Naive thymus-derived CD8-positive, alpha-beta T cell (primary cell): Measurements from ENCODE around the gene PDCD2L. TPM values are rescaled to one million over a fixed set of nuclear protein-coding genes. Genes with fewer than 3 reads are reported as not detected.
A peak's percentile ranks its signal among the peaks of the same experiment; 100 is the strongest.
"Not testable (repeated sequence)": the region's sequence is repeated elsewhere in the genome, so short reads cannot be mapped to it uniquely, and the experiment has no call there.

ENCODE experiments used
- ATAC-seq, 2 donors: fragments of 150-1000 bp; cut with Tn5 transposase in 1 of 2; sonication (Bioruptor Pico), chemical (Tn5 transposase) in 1 of 2; 1 replicate in 1 of 2; 2 replicates in 1 of 2; pipeline ENCODE4 v1.10.0; 2021; ENCODE audit warnings: mild to moderate bottlenecking in 2 of 2, moderate library complexity in 2 of 2
- POLR2A ChIA-PET: fragments of 350-600 bp; sonication (Branson Sonifier 250); formaldehyde crosslinking; loops from one replicate; lab custom pipeline; 2021; ENCODE audit warnings: antibody characterized with exemption; lab: Charles Lee
- DNase-seq, 10 donors: peaks; one replicate each; pipeline versions ENCODE4 v3.0.0 to v3.0.0-alpha.2; 2020 to 2022
- H3K27ac Mint-ChIP-seq, 10 donors: one replicate each; pipeline ENCODE4 v1.8.0; 2020 to 2022; ENCODE audit warnings: mild to moderate bottlenecking in 10 of 10, mixed read lengths in 10 of 10, moderate library complexity in 4 of 10, inconsistent platforms in 1 of 10
- H3K27me3 Mint-ChIP-seq, 5 donors: one replicate each; pipeline ENCODE4 v1.8.0; 2021 to 2022; ENCODE audit warnings: mixed read lengths in 5 of 5
- H3K36me3 Mint-ChIP-seq, 3 donors: one replicate each; pipeline ENCODE4 v1.8.0; 2020 to 2022; ENCODE audit warnings: mixed read lengths in 3 of 3, mild to moderate bottlenecking in 2 of 3, inconsistent platforms in 1 of 3
- H3K4me1 Mint-ChIP-seq, 4 donors: one replicate each; pipeline ENCODE4 v1.8.0; 2021 to 2022; ENCODE audit warnings: mixed read lengths in 4 of 4
- H3K4me3 Mint-ChIP-seq, 10 donors: one replicate each; pipeline ENCODE4 v1.8.0; 2020 to 2022; ENCODE audit warnings: mild to moderate bottlenecking in 10 of 10, mixed read lengths in 10 of 10, moderate library complexity in 6 of 10, inconsistent platforms in 1 of 10
- H3K9me3 Mint-ChIP-seq, 9 donors: one replicate each; pipeline ENCODE4 v1.8.0; 2020 to 2022; ENCODE audit warnings: mixed read lengths in 9 of 9, mild to moderate bottlenecking in 3 of 9, inconsistent platforms in 1 of 9, moderate library complexity in 1 of 9
- polyA plus RNA-seq, 3 donors: library from polyadenylated mRNA; unstranded; fragments of 300-500 nt; fragmentation: Illumina TruSeq; gene quantifications; one replicate each; pipeline ENCODE4 v1.2.3, GENCODE V29; 2021
- total RNA-seq, 8 experiments: library from RNA in 2 of 8; stranded (reverse) in 2 of 8; gene quantifications; one replicate each; pipeline ENCODE4 v1.2.3 and lab custom pipeline; 2021 to 2026

Gene PDCD2L
- total and polyA plus RNA-seq, 5 experiments from 2014 or later: 13.8 to 25.9 (median 17.6) TPM

GRCh38 chr19:34457446-34457845, 53.2 kb downstream of the PDCD2L start:
- POLR2A ChIA-PET: interaction anchor here (1.0 to 1.5 kb wide), 2 partner anchors 15 to 26 kb away, joined by 4 read pairs; no protein-coding TSS in a partner anchor
- Mint-ChIP-seq H3K27me3 (no peaks in the 10 kb centered on the region), H3K4me1 (peaks cover 0 to 24% (median 16%) of the 10 kb centered on the region in 4 donors), H3K9me3 (no peaks in the 10 kb centered on the region), H3K27ac (peak overlapping the region in 4 of 10 donors; percentile 11 to 52 (median 46)), H3K4me3 (no peak overlapping the region), H3K36me3 (peaks cover 17 to 89% (median 23%) of the 10 kb centered on the region in 3 donors)
- DNase-seq (no peak), ATAC-seq (no peak)

- no peaks in the 10 kb centered on the region for H3K27me3 Mint-ChIP-seq
- peaks cover 12 to 90% (median 22%) of the 10 kb centered on the region in 3 donors for H3K36me3 Mint-ChIP-seq
- ATAC-seq: no peak
Observed at GRCh38 chr19:34458677-34459076, 54.5 kb downstream of the PDCD2L start.

GRCh38 chr19:34459614-34460013, 55.4 kb downstream of the PDCD2L start:
- no peak for DNase-seq
- Mint-ChIP-seq H3K4me1 (peaks cover 0 to 18% (median 13%) of the 10 kb centered on the region in 4 donors), H3K27ac (peak overlapping the region in 3 of 10 donors; percentile 24 to 70 (median 65)), H3K36me3 (peaks cover 12 to 90% (median 24%) of the 10 kb centered on the region in 3 donors), H3K4me3 (no peak overlapping the region), H3K9me3 (no peaks in the 10 kb centered on the region), H3K27me3 (no peaks in the 10 kb centered on the region)
- ATAC-seq: no peak
- POLR2A ChIA-PET: no interaction called here

More at GRCh38 chr19:34458677-34459076, 54.5 kb downstream of the PDCD2L start:
- no peak for DNase-seq
- POLR2A ChIA-PET: interaction anchor here (0.7 kb wide), 1 partner anchor 22 kb away, joined by 4 read pairs; no protein-coding TSS in a partner anchor
- H3K9me3 Mint-ChIP-seq: no peaks in the 10 kb centered on the region
- H3K4me1 Mint-ChIP-seq: peaks cover 0 to 18% (median 14%) of the 10 kb centered on the region in 4 donors
- peak overlapping the region in 1 of 10 donors; percentile 81 for H3K27ac Mint-ChIP-seq
- no peak overlapping the region for H3K4me3 Mint-ChIP-seq

GRCh38 chr19:34461375-34462100, 57.3 kb downstream of the PDCD2L start:
- peaks cover 0 to 18% (median 13%) of the 10 kb centered on the region in 4 donors for H3K4me1 Mint-ChIP-seq
- DNase-seq (no peak), ATAC-seq (no peak)
- no peaks in the 10 kb centered on the region for H3K27me3 Mint-ChIP-seq
- peak overlapping the region in 7 of 10 donors; percentile 9 to 74 (median 50) for H3K27ac Mint-ChIP-seq
- H3K9me3 Mint-ChIP-seq: no peaks in the 10 kb centered on the region
- POLR2A ChIA-PET: no interaction called here
- H3K36me3 Mint-ChIP-seq: peaks cover 12 to 92% (median 26%) of the 10 kb centered on the region in 3 donors
- H3K4me3 Mint-ChIP-seq: no peak overlapping the region

GRCh38 chr19:34464785-34465184, 60.6 kb downstream of the PDCD2L start:
- H3K27me3 Mint-ChIP-seq, POLR2A ChIA-PET, H3K9me3 Mint-ChIP-seq, H3K4me1 Mint-ChIP-seq, DNase-seq, ATAC-seq, H3K4me3 Mint-ChIP-seq: not testable (repeated sequence)
- H3K27ac Mint-ChIP-seq: peak overlapping the region in 1 of 10 donors; percentile 10
- peaks cover 4 to 96% (median 35%) of the 10 kb centered on the region in 3 donors for H3K36me3 Mint-ChIP-seq

GRCh38 chr19:34468409-34468808, 64.2 kb downstream of the PDCD2L start:
- H3K4me3 Mint-ChIP-seq: no peak overlapping the region
- H3K36me3 Mint-ChIP-seq: peaks cover 0 to 93% (median 28%) of the 10 kb centered on the region in 3 donors
- H3K27me3 Mint-ChIP-seq: no peaks in the 10 kb centered on the region
- POLR2A ChIA-PET: no interaction called here
- ATAC-seq (no peak), DNase-seq (no peak)
- peak overlapping the region in 3 of 10 donors; percentile 2 to 15 (median 7) for H3K27ac Mint-ChIP-seq
- peaks cover 0 to 2% (median under 1%) of the 10 kb centered on the region in 4 donors for H3K4me1 Mint-ChIP-seq
- no peaks in the 10 kb centered on the region for H3K9me3 Mint-ChIP-seq

- Mint-ChIP-seq H3K27ac (peak overlapping the region in 2 of 10 donors; percentile 3 to 54), H3K36me3 (peaks cover 0 to 91% (median 27%) of the 10 kb centered on the region in 3 donors)
- H3K4me1 Mint-ChIP-seq, POLR2A ChIA-PET, H3K9me3 Mint-ChIP-seq, H3K27me3 Mint-ChIP-seq, DNase-seq, H3K4me3 Mint-ChIP-seq, ATAC-seq: not testable (repeated sequence)
Observed at GRCh38 chr19:34469026-34469425, 64.8 kb downstream of the PDCD2L start.

GRCh38 chr19:34471906-34472700, 67.9 kb downstream of the PDCD2L start:
- DNase-seq (no peak), ATAC-seq (no peak)
- peak overlapping the region in 4 of 10 donors; percentile 17 to 87 (median 62) for H3K27ac Mint-ChIP-seq
- peaks cover 0 to 4% (median under 1%) of the 10 kb centered on the region in 4 donors for H3K4me1 Mint-ChIP-seq
- no peaks in the 10 kb centered on the region for H3K9me3 Mint-ChIP-seq
- no peaks in the 10 kb centered on the region for H3K27me3 Mint-ChIP-seq
- no peak overlapping the region for H3K4me3 Mint-ChIP-seq
- peaks cover 0 to 60% (median 20%) of the 10 kb centered on the region in 3 donors for H3K36me3 Mint-ChIP-seq
- POLR2A ChIA-PET: no interaction called here

- Mint-ChIP-seq H3K9me3 (no peaks in the 10 kb centered on the region), H3K36me3 (peaks cover 0 to 40% (median 11%) of the 10 kb centered on the region in 3 donors), H3K27me3 (peaks cover 0 to 9% (median 6%) of the 10 kb centered on the region in 5 donors), H3K4me3 (no peak overlapping the region), H3K4me1 (peaks cover 0 to 4% (median under 1%) of the 10 kb centered on the region in 4 donors), H3K27ac (no peak overlapping the region)
- ATAC-seq (no peak), DNase-seq (no peak)
- POLR2A ChIA-PET: no interaction called here
Observed at GRCh38 chr19:34474233-34474989, 70.2 kb downstream of the PDCD2L start.

- Mint-ChIP-seq H3K27ac (peak overlapping the region in 1 of 10 donors; percentile 63), H3K4me1 (peaks cover 0 to 4% (median under 1%) of the 10 kb centered on the region in 4 donors), H3K36me3 (peaks cover 0 to 32% (median 11%) of the 10 kb centered on the region in 3 donors), H3K9me3 (no peaks in the 10 kb centered on the region), H3K27me3 (peaks cover 1 to 17% (median 6%) of the 10 kb centered on the region in 5 donors), H3K4me3 (no peak overlapping the region)
- ATAC-seq (no peak), DNase-seq (no peak)
- POLR2A ChIA-PET: interaction anchor here (0.6 kb wide), 1 partner anchor 27 kb away, joined by 3 read pairs; no protein-coding TSS in a partner anchor
Observed at GRCh38 chr19:34475026-34475974, 71.1 kb downstream of the PDCD2L start.
